Measurements from ENCODE around the gene POLR3K. TPM values are rescaled to one million over a fixed set of nuclear protein-coding genes. Genes with fewer than 3 reads are reported as not detected.

Gene POLR3K
- total RNA-seq, 6 experiments from 2014 or later, result 3.5 to 6.3 (median 4.3) TPM

DNA sequence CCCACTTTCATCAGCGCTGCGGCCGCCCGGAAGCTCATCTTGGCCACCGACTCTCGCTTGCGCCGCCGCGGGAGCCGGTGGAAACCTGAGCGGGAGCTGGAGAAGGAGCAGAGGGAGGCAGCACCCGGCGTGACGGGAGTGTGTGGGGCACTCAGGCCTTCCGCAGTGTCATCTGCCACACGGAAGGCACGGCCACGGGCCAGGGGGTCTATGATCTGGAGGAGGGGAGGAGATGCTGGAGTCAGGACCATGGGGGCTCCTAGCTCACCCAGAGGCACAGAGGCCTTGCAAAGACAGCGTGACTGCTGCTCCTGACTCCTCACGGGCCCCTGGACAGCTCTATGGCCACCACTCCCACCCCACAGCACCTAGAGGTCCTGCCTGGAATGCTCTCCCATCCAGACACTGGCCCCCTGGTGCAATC lies 9.6 kb upstream of the POLR3K start:
- DNase-seq (peak in 1 of 3 donors; percentile 34), ATAC-seq (no peak)
- Histone ChIP-seq H3K27me3 (no peaks in the 10 kb centered on the region), H3K4me3 (no peak overlapping the region), H3K27ac (no peak overlapping the region), H3K4me1 (no peaks in the 10 kb centered on the region), H3K36me3 (no peaks in the 10 kb centered on the region), H3K9me3 (no peaks in the 10 kb centered on the region)
- TF ChIP-seq, protein P1, sequence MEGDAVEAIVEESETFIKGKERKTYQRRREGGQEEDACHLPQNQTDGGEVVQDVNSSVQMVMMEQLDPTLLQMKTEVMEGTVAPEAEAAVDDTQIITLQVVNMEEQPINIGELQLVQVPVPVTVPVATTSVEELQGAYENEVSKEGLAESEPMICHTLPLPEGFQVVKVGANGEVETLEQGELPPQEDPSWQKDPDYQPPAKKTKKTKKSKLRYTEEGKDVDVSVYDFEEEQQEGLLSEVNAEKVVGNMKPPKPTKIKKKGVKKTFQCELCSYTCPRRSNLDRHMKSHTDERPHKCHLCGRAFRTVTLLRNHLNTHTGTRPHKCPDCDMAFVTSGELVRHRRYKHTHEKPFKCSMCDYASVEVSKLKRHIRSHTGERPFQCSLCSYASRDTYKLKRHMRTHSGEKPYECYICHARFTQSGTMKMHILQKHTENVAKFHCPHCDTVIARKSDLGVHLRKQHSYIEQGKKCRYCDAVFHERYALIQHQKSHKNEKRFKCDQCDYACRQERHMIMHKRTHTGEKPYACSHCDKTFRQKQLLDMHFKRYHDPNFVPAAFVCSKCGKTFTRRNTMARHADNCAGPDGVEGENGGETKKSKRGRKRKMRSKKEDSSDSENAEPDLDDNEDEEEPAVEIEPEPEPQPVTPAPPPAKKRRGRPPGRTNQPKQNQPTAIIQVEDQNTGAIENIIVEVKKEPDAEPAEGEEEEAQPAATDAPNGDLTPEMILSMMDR (IDR thresholded peaks at IDR 0.05), result no peak
- no peak for TF ChIP-seq POLR2A (IDR thresholded peaks at IDR 0.05)
- intact Hi-C loops (cut with DNase I), result no loop called here
- 95% methylated on average over 14 of the region's 21 CpGs for WGBS (ENCODE audit: insufficient coverage, low coverage, low lambda C conversion rate, missing lambda C conversion rate)

DNA sequence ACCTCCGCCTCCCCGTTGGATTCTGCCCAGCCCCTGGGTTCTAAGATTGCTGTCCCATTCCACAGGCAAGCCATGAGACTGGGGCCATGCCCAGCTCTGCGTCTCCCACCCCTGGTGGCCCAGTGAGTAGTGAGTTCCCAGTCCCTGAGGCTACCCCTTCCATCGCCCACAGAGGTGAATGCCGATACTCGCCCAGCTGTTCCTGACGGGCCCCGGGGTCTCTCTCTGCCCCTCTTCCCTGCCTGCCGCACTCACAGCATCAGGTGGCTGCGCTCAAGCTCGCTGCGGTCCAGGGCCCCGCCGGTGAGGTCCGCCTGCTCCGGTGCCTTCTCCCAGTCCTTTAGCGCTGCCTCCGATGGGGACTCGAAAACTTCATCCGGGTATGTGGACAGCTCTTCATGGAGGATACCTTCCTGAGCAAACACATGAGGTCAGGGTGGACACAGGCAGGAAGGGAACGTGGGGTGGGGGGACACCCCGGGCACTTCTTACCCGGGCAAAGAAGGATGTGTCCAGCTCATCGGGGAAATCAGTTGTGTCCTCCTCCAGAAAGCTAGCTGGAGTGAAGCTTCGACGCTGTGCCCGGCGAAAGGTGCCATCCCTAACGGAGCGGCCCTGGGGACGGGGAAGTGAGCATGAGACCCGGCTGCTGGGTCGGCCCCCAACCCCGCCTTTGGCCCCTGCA lies 9.0 kb upstream of the POLR3K start:
- ATAC-seq (no peak), DNase-seq (peak in 1 of 3 donors; percentile 44)
- Histone ChIP-seq H3K27ac (no peak overlapping the region), H3K9me3 (no peaks in the 10 kb centered on the region), H3K36me3 (peaks cover 0 to under 1% (median 0%) of the 10 kb centered on the region in 4 donors), H3K4me3 (no peak overlapping the region), H3K27me3 (no peaks in the 10 kb centered on the region), H3K4me1 (no peaks in the 10 kb centered on the region)
- no peak for TF ChIP-seq POLR2A (IDR thresholded peaks at IDR 0.05)
- TF ChIP-seq, protein P1 (IDR thresholded peaks at IDR 0.05), result no peak
- intact Hi-C loops (cut with DNase I), result no loop called here
- 87% methylated on average over 13 of the region's 34 CpGs for WGBS (ENCODE audit: insufficient coverage, low coverage, low lambda C conversion rate, missing lambda C conversion rate)

DNA sequence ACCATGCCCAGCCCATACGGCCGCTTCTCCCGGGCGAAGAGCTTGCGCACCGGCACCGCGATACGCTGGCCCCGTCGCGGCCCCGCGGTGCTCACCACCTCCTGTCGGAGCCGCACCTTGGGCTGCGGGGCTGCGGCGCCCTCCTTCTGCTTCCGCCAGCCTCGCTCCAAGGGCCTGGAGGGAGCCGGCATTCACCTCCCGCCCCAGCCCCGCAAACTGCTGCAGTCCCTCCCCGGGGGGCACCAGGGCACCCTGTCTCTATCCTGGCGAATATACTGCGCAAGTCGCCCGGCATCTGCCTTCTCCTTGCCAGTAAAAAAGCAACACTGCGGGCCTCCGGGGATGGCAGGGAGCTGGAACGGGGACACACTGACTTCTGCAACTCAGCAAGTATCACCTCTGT lies 8.5 kb upstream of the POLR3K start:
- H3K4me3 ChIP-seq, result no peak overlapping the region
- intact Hi-C loops (cut with DNase I), result no loop called here
- no peaks in the 10 kb centered on the region for H3K27me3 ChIP-seq
- no peak for DNase-seq
- no peak for ATAC-seq
- no peaks in the 10 kb centered on the region for H3K9me3 ChIP-seq
- no peak overlapping the region for H3K27ac ChIP-seq
- H3K36me3 ChIP-seq, result peaks cover 0 to 6% (median 0%) of the 10 kb centered on the region in 4 donors
- WGBS (ENCODE audit: insufficient coverage, low coverage, low lambda C conversion rate, missing lambda C conversion rate), result 91% methylated on average over 8 of the region's 32 CpGs
- no peaks in the 10 kb centered on the region for H3K4me1 ChIP-seq
- TF ChIP-seq, protein P1 (IDR thresholded peaks at IDR 0.05), result no peak
- no peak for TF ChIP-seq POLR2A (IDR thresholded peaks at IDR 0.05)

DNA sequence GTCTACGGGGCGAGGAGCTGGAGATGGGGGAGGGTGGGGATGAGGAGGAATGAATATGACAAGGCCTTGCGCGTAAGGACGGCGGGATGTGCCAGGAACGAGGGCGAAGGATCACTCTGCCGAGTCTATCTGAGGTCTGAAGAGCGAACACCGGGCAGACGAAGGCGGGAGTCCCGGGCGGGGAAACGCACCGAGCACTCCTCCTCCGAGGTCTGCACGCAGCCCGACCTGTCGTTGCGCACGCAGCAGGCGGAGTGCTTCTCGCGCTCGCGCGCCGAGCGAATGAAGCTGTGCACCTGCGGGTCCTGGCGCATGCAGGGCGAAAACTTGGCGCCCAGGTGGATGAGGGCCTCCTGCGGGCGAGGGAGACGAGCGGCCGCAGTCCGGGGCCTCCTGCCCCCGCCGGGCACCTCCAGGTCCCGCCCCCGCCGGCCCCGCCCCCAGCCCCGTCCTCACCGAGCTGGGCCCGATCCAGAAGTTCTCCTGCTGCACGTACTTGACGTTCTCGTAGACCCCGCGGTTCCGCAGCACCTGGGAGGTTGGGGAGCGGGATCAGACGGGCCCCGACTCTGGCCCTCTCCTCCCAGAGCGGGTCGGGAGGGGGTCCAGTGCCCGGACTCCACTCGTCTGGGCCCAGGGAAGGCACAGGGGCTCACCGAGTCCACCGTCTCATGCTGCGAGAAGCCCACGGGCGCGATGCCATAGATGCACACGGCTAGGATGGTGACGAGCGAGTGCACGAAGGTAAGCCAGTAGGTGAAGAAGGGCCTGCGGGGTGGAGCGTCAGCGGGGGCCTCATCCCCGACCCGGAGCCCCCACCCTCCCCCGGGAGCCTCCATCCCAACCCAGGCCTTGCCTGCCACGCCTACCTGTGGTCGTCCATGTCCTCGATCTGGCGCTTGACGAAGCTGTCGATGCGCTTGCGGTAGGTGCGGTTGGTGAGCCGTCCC lies 7.8 kb upstream of the POLR3K start:
- TF ChIP-seq, protein P1 (IDR thresholded peaks at IDR 0.05), result no peak
- Histone ChIP-seq H3K36me3 (peaks cover 0 to 7% (median 0%) of the 10 kb centered on the region in 4 donors), H3K4me1 (no peaks in the 10 kb centered on the region), H3K9me3 (no peaks in the 10 kb centered on the region), H3K4me3 (no peak overlapping the region), H3K27ac (no peak overlapping the region), H3K27me3 (no peaks in the 10 kb centered on the region)
- DNase-seq, result peak in 1 of 3 donors; percentile 53
- WGBS (ENCODE audit: insufficient coverage, low coverage, low lambda C conversion rate, missing lambda C conversion rate), result 93% methylated on average over 34 of the region's 89 CpGs
- intact Hi-C loops (cut with DNase I), result no loop called here
- no peak for ATAC-seq
